ENCODE measurements around the gene OR9G1.

OR9G1 gene

GRCh38 chr11:56706486-56706885 is 7.6 kb downstream of the OR9G1 start:
- no peak overlapping the region for H3K4me2 ChIP-seq (ENCODE audit: low read length)
- no peaks in the 10 kb centered on the region for H3K27me3 ChIP-seq (ENCODE audit: control insufficient read depth, insufficient read depth, low read length)
- no peaks in the 10 kb centered on the region for H3K79me2 ChIP-seq
- H3K4me1 ChIP-seq = no peaks in the 10 kb centered on the region
- no peak for TF ChIP-seq CTCF (IDR thresholded peaks at IDR 0.05)
- H3K9ac ChIP-seq = no peak overlapping the region
- H2AFZ ChIP-seq = no peak overlapping the region
- no peak overlapping the region for H3K4me3 ChIP-seq (ENCODE audit: low read depth, low read length)
- H3K36me3 ChIP-seq (ENCODE audit: control insufficient read depth, insufficient read depth, low read length) = no peaks in the 10 kb centered on the region
- H3K27ac ChIP-seq = no peak overlapping the region
- no peaks in the 10 kb centered on the region for H3K9me3 ChIP-seq (ENCODE audit: control insufficient read depth, low read length)

GRCh38 chr11:56714206-56714605 is 15.3 kb downstream of the OR9G1 start:
- H3K36me3 ChIP-seq (ENCODE audit: control insufficient read depth, insufficient read depth, low read length) = no peaks in the 10 kb centered on the region
- H3K4me3 ChIP-seq (ENCODE audit: low read depth, low read length) = no peak overlapping the region
- no peaks in the 10 kb centered on the region for H3K9me3 ChIP-seq (ENCODE audit: control insufficient read depth, low read length)
- no peak overlapping the region for H3K4me2 ChIP-seq (ENCODE audit: low read length)
- no peak overlapping the region for H3K27ac ChIP-seq
- TF ChIP-seq CTCF (IDR thresholded peaks at IDR 0.05) = no peak
- no peaks in the 10 kb centered on the region for H3K4me1 ChIP-seq
- no peaks in the 10 kb centered on the region for H3K27me3 ChIP-seq (ENCODE audit: control insufficient read depth, insufficient read depth, low read length)
- H3K9ac ChIP-seq = no peak overlapping the region
- H3K79me2 ChIP-seq = no peaks in the 10 kb centered on the region
- H2AFZ ChIP-seq = no peak overlapping the region

- Histone ChIP-seq H2AFZ (no peak overlapping the region), H3K9me3 (ENCODE audit: control insufficient read depth, low read length) (no peaks in the 10 kb centered on the region), H3K27ac (no peak overlapping the region), H3K4me2 (ENCODE audit: low read length) (no peak overlapping the region), H3K79me2 (no peaks in the 10 kb centered on the region), H3K4me3 (ENCODE audit: low read depth, low read length) (no peak overlapping the region), H3K9ac (no peak overlapping the region), H3K4me1 (no peaks in the 10 kb centered on the region), H3K27me3 (ENCODE audit: control insufficient read depth, insufficient read depth, low read length) (no peaks in the 10 kb centered on the region), H3K36me3 (ENCODE audit: control insufficient read depth, insufficient read depth, low read length) (no peaks in the 10 kb centered on the region)
- no peak for TF ChIP-seq CTCF (IDR thresholded peaks at IDR 0.05)
These were observed 17.5 kb downstream of the OR9G1 start for GRCh38 chr11:56716379-56716854.

- TF ChIP-seq CTCF (IDR thresholded peaks at IDR 0.05) = no peak
- Histone ChIP-seq H3K27me3 (ENCODE audit: control insufficient read depth, insufficient read depth, low read length) (no peaks in the 10 kb centered on the region), H3K27ac (no peak overlapping the region), H3K9ac (no peak overlapping the region), H3K4me3 (ENCODE audit: low read depth, low read length) (no peak overlapping the region), H2AFZ (no peak overlapping the region), H3K4me1 (no peaks in the 10 kb centered on the region), H3K4me2 (ENCODE audit: low read length) (no peak overlapping the region), H3K36me3 (ENCODE audit: control insufficient read depth, insufficient read depth, low read length) (no peaks in the 10 kb centered on the region), H3K9me3 (ENCODE audit: control insufficient read depth, low read length) (no peaks in the 10 kb centered on the region), H3K79me2 (no peaks in the 10 kb centered on the region)
These were observed 21.6 kb downstream of the OR9G1 start for GRCh38 chr11:56720513-56720912.

GRCh38 chr11:56740107-56740506 is 41.2 kb downstream of the OR9G1 start:
- Histone ChIP-seq H3K36me3 (ENCODE audit: control insufficient read depth, insufficient read depth, low read length) (no peaks in the 10 kb centered on the region), H3K27me3 (ENCODE audit: control insufficient read depth, insufficient read depth, low read length) (no peaks in the 10 kb centered on the region), H2AFZ (no peak overlapping the region), H3K4me3 (ENCODE audit: low read depth, low read length) (no peak overlapping the region), H3K9me3 (ENCODE audit: control insufficient read depth, low read length) (no peaks in the 10 kb centered on the region), H3K4me1 (no peaks in the 10 kb centered on the region), H3K9ac (no peak overlapping the region), H3K79me2 (no peaks in the 10 kb centered on the region), H3K27ac (no peak overlapping the region), H3K4me2 (ENCODE audit: low read length) (no peak overlapping the region)
- no peak for TF ChIP-seq CTCF (IDR thresholded peaks at IDR 0.05)
